Effector memory CD4-positive, alpha-beta T cell (primary cell): ENCODE measurements around the gene TGFB1.

Source experiments
- DNase-seq, 3 donors: peaks; one replicate each; pipeline ENCODE4 v3.0.0-alpha.2; 2020
- H3K27ac ChIP-seq: 2 replicates; pipeline ENCODE4 v1.7.0; 2013; ENCODE audit warnings: mild to moderate bottlenecking, low read length, moderate library complexity; ENCODE audit not compliant: insufficient read depth, poor library complexity, severe bottlenecking
- H3K27me3 ChIP-seq: replicated peaks from 2 replicates; pipeline ENCODE4 v1.7.0; 2013; ENCODE audit warnings: mild to moderate bottlenecking, low read length; ENCODE audit not compliant: insufficient read depth, control insufficient read depth, poor library complexity, severe bottlenecking
- H3K36me3 ChIP-seq: 2 replicates; pipeline ENCODE4 v1.7.0; 2013; ENCODE audit warnings: mild to moderate bottlenecking, low read length, moderate library complexity; ENCODE audit not compliant: control insufficient read depth, insufficient read depth
- H3K4me1 ChIP-seq: 2 replicates; pipeline ENCODE4 v1.7.0; 2013; ENCODE audit warnings: low read length, mild to moderate bottlenecking; ENCODE audit not compliant: control insufficient read depth, insufficient read depth, poor library complexity, severe bottlenecking
- H3K4me3 ChIP-seq: 2 replicates; pipeline ENCODE4 v1.7.0; 2013; ENCODE audit warnings: low read length, low read depth, mild to moderate bottlenecking; ENCODE audit not compliant: insufficient read depth, poor library complexity, severe bottlenecking
- H3K9me3 ChIP-seq: 2 replicates; pipeline ENCODE4 v1.7.0; 2013; ENCODE audit warnings: mild to moderate bottlenecking, low read length, moderate library complexity; ENCODE audit not compliant: control insufficient read depth
- total RNA-seq, 3 donors: gene quantifications; one replicate each; lab custom pipeline; 2026; lab: John Stamatoyannopoulos, UW

TGFB1 gene
- 275 to 408 (median 335) reads per million in 3 donors for total RNA-seq

GRCh38 chr19:41353466-41354342 is at the start of gene TGFB1:
TSS of gene TGFB1 (minus strand) at chr19:41353922. CDS start at chr19:41353044, 878 bp downstream.
- Histone ChIP-seq H3K27ac (peak within 1 kb of the TSS; percentile 95), H3K27me3 (no peaks in the 10 kb centered on the region), H3K36me3 (peaks cover 6% of the 10 kb centered on the region), H3K9me3 (no peaks in the 10 kb centered on the region), H3K4me3 (peak within 1 kb of the TSS; percentile 99), H3K4me1 (peaks cover 66% of the 10 kb centered on the region)
- peak; percentile 92 to 95 (median 92) for DNase-seq

- H3K27ac ChIP-seq = no peak overlapping the region
These were observed 48.3 kb upstream of the TGFB1 start for GRCh38 chr19:41402010-41402409.

DNA sequence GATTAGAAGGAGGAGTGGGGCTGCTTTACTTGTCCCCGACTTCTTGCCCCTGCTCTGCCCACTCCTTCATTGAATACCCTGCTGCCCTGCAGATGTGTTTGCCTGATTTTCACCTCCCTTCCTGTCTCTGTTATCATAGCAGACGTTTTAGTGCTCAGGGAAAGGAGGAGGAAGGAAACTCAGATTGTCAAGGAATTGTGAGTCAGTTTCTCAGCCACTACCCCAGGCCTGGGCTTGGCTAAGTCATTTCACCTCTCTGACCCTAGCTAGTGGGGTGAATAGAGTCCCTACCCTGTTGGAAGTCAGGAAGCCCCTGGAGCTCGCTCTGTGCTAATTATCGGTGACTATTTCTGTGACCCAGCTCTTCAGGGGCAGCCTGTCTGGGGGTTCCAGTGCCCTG is 47.8 kb upstream of the TGFB1 start:
- no peak for DNase-seq
- H3K4me3 ChIP-seq = no peak overlapping the region
- H3K4me1 ChIP-seq = peaks cover 1% of the 10 kb centered on the region
- H3K27ac ChIP-seq = no peak overlapping the region
- H3K36me3 ChIP-seq = peaks cover 3% of the 10 kb centered on the region
- no peaks in the 10 kb centered on the region for H3K27me3 ChIP-seq
- no peaks in the 10 kb centered on the region for H3K9me3 ChIP-seq

More at GRCh38 chr19:41402010-41402409, 48.3 kb upstream of the TGFB1 start:
- no peak for DNase-seq
- H3K9me3 ChIP-seq = no peaks in the 10 kb centered on the region
- H3K27me3 ChIP-seq = no peaks in the 10 kb centered on the region
- H3K36me3 ChIP-seq = peaks cover 3% of the 10 kb centered on the region
- H3K4me3 ChIP-seq = no peak overlapping the region
- no peaks in the 10 kb centered on the region for H3K4me1 ChIP-seq

GRCh38 chr19:41399525-41399924 is 45.8 kb upstream of the TGFB1 start:
- H3K4me1 ChIP-seq = peaks cover 5% of the 10 kb centered on the region
- H3K9me3 ChIP-seq = no peaks in the 10 kb centered on the region
- no peak overlapping the region for H3K27ac ChIP-seq
- DNase-seq = no peak
- peaks cover 3% of the 10 kb centered on the region for H3K36me3 ChIP-seq
- no peaks in the 10 kb centered on the region for H3K27me3 ChIP-seq
- H3K4me3 ChIP-seq = no peak overlapping the region

- peaks cover 5% of the 10 kb centered on the region for H3K4me1 ChIP-seq
- H3K9me3 ChIP-seq = no peaks in the 10 kb centered on the region
- H3K36me3 ChIP-seq = peaks cover 3% of the 10 kb centered on the region
- H3K27me3 ChIP-seq = no peaks in the 10 kb centered on the region
- no peak overlapping the region for H3K4me3 ChIP-seq
- H3K27ac ChIP-seq = no peak overlapping the region
- DNase-seq = no peak
These were observed 45.4 kb upstream of the TGFB1 start for GRCh38 chr19:41399091-41399490.

DNA sequence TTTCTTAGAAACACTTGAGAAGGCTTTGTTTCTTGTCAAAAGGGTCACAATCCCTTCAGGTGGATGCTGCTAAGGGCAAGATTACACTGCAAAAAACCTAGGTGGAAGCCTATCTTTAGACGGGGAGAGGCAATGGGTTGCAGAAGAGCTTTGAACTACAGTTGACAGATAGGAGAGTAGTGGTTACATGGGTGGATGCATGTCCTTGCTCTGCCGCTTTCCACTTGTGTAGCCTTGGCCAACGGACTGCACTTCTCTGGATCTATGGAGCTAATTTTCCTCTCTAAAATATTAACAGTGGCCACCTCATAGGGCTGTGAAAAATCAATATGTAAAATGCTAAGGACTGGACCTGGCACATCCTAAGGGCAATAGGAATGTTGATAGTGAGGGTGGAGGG is 44.9 kb upstream of the TGFB1 start:
- no peak for DNase-seq
- H3K27me3 ChIP-seq = no peaks in the 10 kb centered on the region
- H3K27ac ChIP-seq = no peak overlapping the region
- H3K4me1 ChIP-seq = peaks cover 5% of the 10 kb centered on the region
- H3K4me3 ChIP-seq = peak overlapping the region; percentile 99
- H3K9me3 ChIP-seq = no peaks in the 10 kb centered on the region
- peaks cover 3% of the 10 kb centered on the region for H3K36me3 ChIP-seq

- H3K27me3 ChIP-seq = no peaks in the 10 kb centered on the region
These were observed 44.3 kb upstream of the TGFB1 start for GRCh38 chr19:41398050-41398418.

GRCh38 chr19:41397086-41398049 is 43.6 kb upstream of the TGFB1 start, which contains the start of the genes BCKDHA and EXOSC5:
TSS of gene BCKDHA (plus strand) at chr19:41397818. CDS start at chr19:41397828, 10 bp downstream.
TSS of gene EXOSC5 (minus strand) at chr19:41397359. CDS start at chr19:41397328, 31 bp downstream.
- peak; percentile 98 to 99 (median 99) for DNase-seq
- H3K27me3 ChIP-seq = no peaks in the 10 kb centered on the region

More at GRCh38 chr19:41398050-41398418, 44.3 kb upstream of the TGFB1 start:
- Histone ChIP-seq H3K27ac (peak overlapping the region; percentile 98), H3K36me3 (peaks cover 2% of the 10 kb centered on the region), H3K4me3 (peak overlapping the region; percentile 99), H3K9me3 (no peaks in the 10 kb centered on the region), H3K4me1 (peaks cover 5% of the 10 kb centered on the region)
- no peak for DNase-seq

DNA sequence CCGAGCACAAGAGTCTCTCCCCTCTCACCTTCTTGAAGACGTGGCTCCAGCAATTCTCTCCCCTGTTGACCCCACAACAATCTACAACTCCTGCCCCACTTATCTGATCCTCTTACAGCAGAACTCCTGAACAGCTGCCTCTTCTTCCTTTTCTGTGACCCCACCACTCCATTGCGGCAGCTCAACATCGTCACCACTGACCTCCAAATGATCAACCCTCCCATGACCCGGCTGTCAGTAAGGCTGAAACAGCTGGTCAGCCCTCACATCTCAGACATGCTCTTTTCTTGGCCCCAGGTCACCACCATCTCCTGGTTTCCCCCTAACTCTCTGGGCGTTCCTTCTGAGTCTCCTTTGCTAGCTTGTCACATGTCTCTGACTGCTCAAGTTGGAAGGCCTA is 41.6 kb upstream of the TGFB1 start:
- H3K4me3 ChIP-seq = no peak overlapping the region
- H3K27me3 ChIP-seq = no peaks in the 10 kb centered on the region
- H3K4me1 ChIP-seq = peaks cover 5% of the 10 kb centered on the region
- no peak overlapping the region for H3K27ac ChIP-seq
- DNase-seq = no peak
- H3K9me3 ChIP-seq = no peaks in the 10 kb centered on the region
- peaks cover 19% of the 10 kb centered on the region for H3K36me3 ChIP-seq

More at GRCh38 chr19:41397086-41398049, 43.6 kb upstream of the TGFB1 start, which contains the start of the genes BCKDHA and EXOSC5:
- Histone ChIP-seq H3K4me1 (peaks cover 5% of the 10 kb centered on the region), H3K9me3 (no peaks in the 10 kb centered on the region), H3K4me3 (peak within 1 kb of the TSS; percentile 99), H3K27ac (peak within 1 kb of the TSS; percentile 98), H3K36me3 (no peaks in the 10 kb centered on the region)
